Neural crest cell (in vitro differentiated cells): ENCODE measurements around the gene GK. TPM values are rescaled to one million over a fixed set of nuclear protein-coding genes. Genes with fewer than 3 reads are reported as not detected.

Source experiments
- DNase-seq: peaks from one replicate; pipeline ENCODE4 v3.0.0; 2021; ENCODE audit warnings: low read depth, mixed read lengths, low spot score
- H3K27ac Mint-ChIP-seq: one replicate; pipeline ENCODE4 v1.8.0; 2021; ENCODE audit warnings: mild to moderate bottlenecking, mixed read lengths; ENCODE audit not compliant: unreplicated experiment
- H3K27me3 Mint-ChIP-seq: 2 replicates; pipeline ENCODE4 v1.8.0; 2021; ENCODE audit warnings: low read depth, mild to moderate bottlenecking, mixed read lengths
- H3K36me3 Mint-ChIP-seq: 2 replicates; pipeline ENCODE4 v1.8.0; 2021; ENCODE audit warnings: low read depth, mild to moderate bottlenecking, mixed read lengths
- H3K4me1 Mint-ChIP-seq: 2 replicates; pipeline ENCODE4 v1.8.0; 2021; ENCODE audit warnings: mixed read lengths
- H3K4me3 Mint-ChIP-seq: one replicate; pipeline ENCODE4 v1.8.0; 2021; ENCODE audit warnings: mild to moderate bottlenecking, mixed read lengths
- H3K9me3 Mint-ChIP-seq: 2 replicates; pipeline ENCODE4 v1.8.0; 2021; ENCODE audit warnings: mixed read lengths
- total RNA-seq: library from RNA; stranded (reverse); gene quantifications from 2 replicates; pipeline ENCODE4 v1.2.1, GENCODE V29; 2021
- TF ChIP-seq, protein P1 (sequence below): fragments of 200-600 bp; sonication (generic); conservative IDR thresholded peaks from 2 replicates; pipeline ENCODE4 v1.5.0; 2021; ENCODE audit warnings: antibody characterized with exemption, mild to moderate bottlenecking

Gene GK
- total RNA-seq, 1 donor from 2014 or later = 17.3 TPM

DNA sequence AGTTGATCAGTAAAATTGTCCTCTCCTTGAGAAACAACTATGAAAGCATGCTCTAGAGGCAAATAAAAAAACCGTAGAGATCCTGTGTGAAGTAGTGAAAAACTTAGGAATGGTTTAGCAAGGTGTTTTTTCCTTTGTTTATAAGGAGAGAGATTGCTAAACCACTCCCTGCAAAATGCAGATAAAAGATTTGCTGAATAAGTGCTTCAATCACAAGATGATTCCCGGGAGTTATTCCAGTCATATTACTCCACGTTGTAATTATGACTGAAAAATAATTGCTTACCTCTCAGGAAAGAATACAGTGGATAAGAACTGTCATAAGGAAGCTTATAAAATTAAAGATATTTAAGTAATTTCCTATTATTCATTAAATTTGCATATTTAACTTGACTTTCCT lies 2.8 kb downstream of the GK start:
- Mint-ChIP-seq H3K4me1 (peaks cover 25% of the 10 kb centered on the region), H3K36me3 (no peaks in the 10 kb centered on the region), H3K4me3 (no peak overlapping the region), H3K27me3 (no peaks in the 10 kb centered on the region), H3K27ac (no peak overlapping the region), H3K9me3 (no peaks in the 10 kb centered on the region)
- TF ChIP-seq, protein P1, sequence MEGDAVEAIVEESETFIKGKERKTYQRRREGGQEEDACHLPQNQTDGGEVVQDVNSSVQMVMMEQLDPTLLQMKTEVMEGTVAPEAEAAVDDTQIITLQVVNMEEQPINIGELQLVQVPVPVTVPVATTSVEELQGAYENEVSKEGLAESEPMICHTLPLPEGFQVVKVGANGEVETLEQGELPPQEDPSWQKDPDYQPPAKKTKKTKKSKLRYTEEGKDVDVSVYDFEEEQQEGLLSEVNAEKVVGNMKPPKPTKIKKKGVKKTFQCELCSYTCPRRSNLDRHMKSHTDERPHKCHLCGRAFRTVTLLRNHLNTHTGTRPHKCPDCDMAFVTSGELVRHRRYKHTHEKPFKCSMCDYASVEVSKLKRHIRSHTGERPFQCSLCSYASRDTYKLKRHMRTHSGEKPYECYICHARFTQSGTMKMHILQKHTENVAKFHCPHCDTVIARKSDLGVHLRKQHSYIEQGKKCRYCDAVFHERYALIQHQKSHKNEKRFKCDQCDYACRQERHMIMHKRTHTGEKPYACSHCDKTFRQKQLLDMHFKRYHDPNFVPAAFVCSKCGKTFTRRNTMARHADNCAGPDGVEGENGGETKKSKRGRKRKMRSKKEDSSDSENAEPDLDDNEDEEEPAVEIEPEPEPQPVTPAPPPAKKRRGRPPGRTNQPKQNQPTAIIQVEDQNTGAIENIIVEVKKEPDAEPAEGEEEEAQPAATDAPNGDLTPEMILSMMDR = no peak
- no peak for DNase-seq

DNA sequence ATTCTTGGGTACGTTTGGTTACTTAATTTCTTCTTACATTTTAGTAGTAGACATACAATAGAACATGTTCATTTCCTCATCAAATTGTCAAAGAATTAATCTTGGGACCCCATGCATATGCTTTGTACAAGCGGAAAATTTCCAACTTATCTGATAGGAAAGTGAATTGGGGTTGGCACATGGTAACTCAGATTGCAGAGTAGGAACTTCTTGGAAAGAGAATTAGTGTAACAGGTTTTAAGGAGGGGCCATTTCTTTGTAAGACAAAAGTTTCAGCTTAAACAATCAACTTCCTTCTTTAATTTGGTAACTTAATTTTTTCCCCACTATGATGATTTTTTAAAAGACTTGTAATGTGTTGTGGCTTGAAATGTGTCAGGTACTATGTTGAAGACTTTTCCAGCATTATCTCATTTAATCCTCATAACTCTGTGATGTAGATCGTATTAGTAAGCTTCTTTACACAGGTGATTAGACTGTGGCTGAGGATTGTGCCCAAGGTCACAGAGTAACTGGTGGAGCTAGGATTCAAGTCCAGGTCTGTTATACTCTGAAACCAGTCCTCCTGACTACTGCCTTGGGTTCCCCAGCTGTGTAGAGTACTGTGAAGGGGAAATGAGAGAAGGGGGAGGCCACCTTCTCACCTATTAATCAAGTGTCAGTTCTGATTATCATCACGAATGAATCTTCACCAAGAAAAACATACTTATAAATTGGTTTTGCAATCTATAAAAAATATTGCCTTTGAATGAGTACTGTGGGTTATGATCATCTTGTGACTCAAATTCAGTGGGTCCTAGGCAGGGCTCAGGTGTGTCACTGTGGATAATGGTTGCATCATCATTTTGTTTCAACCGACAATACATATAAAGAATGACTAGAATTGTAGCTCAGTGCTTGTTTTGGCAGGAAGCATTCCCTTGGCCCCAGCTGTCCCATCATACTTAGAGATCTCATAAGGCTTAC lies 4.3 kb downstream of the GK start:
- DNase-seq = no peak
- H3K4me1 Mint-ChIP-seq = peaks cover 16% of the 10 kb centered on the region
- H3K9me3 Mint-ChIP-seq = no peaks in the 10 kb centered on the region
- H3K36me3 Mint-ChIP-seq = no peaks in the 10 kb centered on the region
- H3K27ac Mint-ChIP-seq = no peak overlapping the region
- TF ChIP-seq, protein P1 = no peak
- H3K4me3 Mint-ChIP-seq = no peak overlapping the region
- H3K27me3 Mint-ChIP-seq = no peaks in the 10 kb centered on the region

DNA sequence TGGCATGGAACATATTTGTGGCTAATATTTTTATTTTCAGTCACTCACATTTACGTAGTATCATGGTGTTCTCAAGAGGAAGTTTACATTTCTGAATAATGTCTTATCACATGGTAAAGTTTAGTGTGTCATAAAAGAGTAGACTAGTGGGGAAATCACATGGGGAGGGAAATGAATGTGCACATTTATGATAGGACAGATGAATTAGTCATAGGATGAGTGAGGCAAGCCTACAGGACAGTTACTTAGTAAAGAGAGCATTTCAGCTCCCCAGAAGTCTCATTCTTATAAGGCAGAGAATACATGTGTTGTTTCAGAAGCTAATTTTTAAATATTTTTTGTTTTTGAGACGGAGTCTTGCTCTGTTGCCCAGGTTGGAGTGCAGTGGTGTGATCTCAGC lies 6.2 kb downstream of the GK start:
- peak overlapping the region; percentile 57 for H3K27ac Mint-ChIP-seq
- no peaks in the 10 kb centered on the region for H3K9me3 Mint-ChIP-seq
- H3K36me3 Mint-ChIP-seq = no peaks in the 10 kb centered on the region
- H3K4me1 Mint-ChIP-seq = peaks cover 6% of the 10 kb centered on the region
- TF ChIP-seq, protein P1 = no peak
- H3K27me3 Mint-ChIP-seq = no peaks in the 10 kb centered on the region
- no peak overlapping the region for H3K4me3 Mint-ChIP-seq
- no peak for DNase-seq

DNA sequence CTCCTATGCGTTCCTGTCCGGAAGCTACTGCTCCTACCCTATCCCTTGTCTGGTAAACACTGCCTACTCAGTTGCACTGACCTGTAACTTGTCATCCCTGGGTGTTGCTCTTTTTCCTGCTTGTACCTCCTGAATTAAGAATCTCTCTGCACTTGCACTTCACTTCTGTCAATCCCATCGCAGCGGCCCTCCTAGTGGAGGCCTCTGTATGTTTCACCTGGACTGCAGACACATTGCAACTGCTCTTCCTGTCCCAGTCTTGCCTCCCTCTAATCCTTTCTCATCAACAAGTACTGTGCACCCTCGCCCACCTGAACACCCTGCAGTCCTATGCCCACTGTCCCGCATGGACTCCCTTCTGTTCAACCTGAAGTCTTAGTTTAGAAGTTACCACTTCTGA lies 8.0 kb downstream of the GK start:
- Mint-ChIP-seq H3K27me3 (no peaks in the 10 kb centered on the region), H3K36me3 (no peaks in the 10 kb centered on the region), H3K27ac (no peak overlapping the region), H3K4me3 (no peak overlapping the region), H3K9me3 (no peaks in the 10 kb centered on the region), H3K4me1 (no peaks in the 10 kb centered on the region)
- no peak for DNase-seq
- TF ChIP-seq, protein P1 = no peak

DNA sequence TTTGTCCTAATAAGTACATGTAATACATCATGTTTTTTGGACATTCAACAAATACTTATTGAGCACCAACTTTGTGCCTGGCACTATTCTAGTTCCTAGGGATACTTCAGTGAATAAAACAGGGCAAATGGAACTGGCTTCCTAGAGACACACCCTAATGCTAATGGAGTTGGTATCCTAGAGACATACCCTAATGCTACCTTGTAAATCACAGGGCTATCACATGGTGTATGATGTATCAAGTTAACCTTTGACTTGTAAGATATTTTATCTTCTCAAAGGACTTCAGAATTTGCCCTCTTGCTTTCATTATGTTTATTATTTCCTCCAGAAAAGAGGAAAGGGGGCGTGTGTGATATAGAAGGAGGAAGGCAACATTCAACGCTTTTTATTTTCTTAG lies 10.1 kb downstream of the GK start:
- TF ChIP-seq, protein P1 = no peak
- Mint-ChIP-seq H3K9me3 (no peaks in the 10 kb centered on the region), H3K4me3 (no peak overlapping the region), H3K36me3 (peaks cover 5% of the 10 kb centered on the region), H3K4me1 (no peaks in the 10 kb centered on the region), H3K27me3 (no peaks in the 10 kb centered on the region), H3K27ac (no peak overlapping the region)
- DNase-seq = no peak
